GM19351 (cell line): ENCODE results near the gene SNAPC4.
"Not testable (repeated sequence)": the region's sequence is repeated elsewhere in the genome, so short reads cannot be mapped to it uniquely, and the experiment has no call there.

Experiments
- ATAC-seq: cut with Tn5 transposase; IDR thresholded peaks from one replicate; pipeline ENCODE4 v1.9.1; 2021; ENCODE audit warnings: mild to moderate bottlenecking, moderate library complexity; ENCODE audit not compliant: unreplicated experiment

SNAPC4 gene

DNA sequence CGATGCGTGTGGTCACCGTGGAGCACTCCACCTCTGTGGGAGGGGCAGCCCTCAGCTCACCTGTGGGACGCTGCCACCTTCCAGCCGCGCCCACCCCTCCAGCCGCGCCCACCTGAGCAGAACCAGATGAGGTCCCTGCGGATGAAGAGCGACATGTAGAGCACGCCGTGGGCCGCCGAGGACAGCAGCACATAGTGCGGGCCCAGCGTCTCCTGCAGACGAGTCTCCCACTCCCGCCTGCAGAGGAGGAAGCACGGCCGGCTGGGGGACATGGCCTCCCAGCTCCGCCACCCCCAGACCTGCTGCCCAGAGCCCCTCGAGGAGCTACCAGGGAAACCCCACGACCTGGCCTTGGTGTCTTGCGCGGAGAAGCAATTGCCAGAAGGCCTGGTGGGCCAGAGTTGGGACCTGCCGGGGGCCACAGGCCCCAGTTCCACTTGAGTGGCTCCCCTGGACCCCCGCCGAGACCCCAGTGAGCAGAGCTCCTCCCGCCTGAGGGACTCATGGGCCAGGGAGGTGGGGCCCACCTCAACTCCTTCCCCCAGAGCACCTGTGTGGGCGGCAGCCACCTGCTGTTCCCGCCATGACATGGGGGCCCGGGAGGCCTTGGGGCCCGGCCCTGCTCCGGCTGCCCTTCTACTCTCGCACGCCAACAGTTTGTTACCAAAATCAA, 33.2 kb upstream of the SNAPC4 start:
- ATAC-seq = no peak

DNA sequence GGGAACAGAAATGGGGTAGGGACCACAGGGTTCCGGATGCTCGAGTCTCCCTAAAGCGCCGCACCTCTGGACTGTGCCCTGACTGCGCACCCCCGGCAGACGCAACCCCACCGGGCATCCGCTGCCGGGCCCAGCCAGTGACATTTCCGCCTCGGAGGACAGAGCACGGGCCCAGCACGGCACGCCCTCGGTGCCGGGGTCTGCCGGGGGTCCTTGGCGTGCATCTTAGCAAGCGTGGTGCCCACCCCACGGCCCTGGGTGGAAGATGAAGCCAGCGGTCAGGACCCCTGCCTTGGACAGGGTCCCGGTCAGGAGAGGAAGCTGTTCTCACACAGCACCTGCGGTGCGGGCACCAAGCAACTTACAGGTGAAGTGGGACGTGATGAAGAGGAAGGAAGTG, 32.6 kb upstream of the SNAPC4 start:
- ATAC-seq = no peak

DNA sequence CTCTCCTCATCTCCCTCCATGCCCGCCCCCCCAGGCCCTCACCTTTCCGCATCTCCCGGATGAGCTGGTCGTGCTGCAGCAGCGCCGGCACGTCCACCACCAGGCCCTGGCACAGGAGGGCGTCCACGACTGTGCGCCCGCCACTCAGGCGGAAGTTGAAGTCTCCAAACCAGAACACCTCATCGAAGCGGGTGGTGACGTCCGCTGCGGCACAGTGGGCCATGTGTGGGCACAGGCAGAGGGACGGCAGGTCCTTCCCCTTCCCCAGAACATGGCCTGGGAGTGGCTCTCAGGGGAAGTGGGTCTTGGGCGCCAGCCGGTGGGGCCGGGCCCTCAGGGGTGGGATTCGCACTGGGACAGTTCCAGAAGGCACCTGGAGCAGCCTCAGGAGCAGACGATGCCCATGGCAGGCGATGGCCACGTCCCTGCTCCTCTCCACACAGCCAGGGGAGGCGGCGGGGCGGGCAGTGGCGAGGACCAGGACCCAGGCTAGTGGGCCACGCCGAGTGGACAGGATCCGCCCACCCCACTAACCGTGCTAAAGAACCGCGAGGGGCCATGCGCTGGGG, 31.9 kb upstream of the SNAPC4 start:
- no peak for ATAC-seq

DNA sequence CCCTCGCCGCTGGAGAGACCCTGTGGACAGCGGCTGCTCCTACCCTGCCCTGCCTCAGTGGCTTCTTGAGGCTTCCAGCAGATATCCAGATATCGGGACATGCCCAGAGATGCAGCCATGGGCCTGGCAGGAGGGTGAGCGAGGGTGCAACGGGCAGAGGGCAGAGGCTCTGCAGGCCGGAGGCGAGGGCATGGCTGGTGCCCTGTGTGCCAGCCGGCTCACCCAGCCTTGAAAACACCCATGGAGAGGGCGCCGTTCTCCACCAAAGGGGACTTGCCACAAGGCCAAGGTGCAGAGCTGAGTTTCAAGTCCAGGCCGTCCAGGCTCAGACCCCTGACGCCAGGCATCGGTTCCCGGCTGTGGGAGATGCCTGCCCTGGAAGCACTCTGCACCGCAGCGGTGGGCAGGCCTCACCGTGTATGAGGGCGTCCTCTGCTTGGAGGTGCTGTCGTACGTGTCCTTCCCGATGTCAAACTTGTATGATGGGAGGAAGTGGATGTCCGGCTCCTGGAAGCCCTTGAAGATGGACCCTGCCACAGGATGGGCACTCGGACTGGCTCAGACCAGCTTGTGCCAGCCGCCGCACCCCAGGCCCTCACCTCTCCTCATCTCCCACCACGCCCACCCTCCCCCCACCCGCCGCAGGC, 30.7 kb upstream of the SNAPC4 start:
- no peak for ATAC-seq

DNA sequence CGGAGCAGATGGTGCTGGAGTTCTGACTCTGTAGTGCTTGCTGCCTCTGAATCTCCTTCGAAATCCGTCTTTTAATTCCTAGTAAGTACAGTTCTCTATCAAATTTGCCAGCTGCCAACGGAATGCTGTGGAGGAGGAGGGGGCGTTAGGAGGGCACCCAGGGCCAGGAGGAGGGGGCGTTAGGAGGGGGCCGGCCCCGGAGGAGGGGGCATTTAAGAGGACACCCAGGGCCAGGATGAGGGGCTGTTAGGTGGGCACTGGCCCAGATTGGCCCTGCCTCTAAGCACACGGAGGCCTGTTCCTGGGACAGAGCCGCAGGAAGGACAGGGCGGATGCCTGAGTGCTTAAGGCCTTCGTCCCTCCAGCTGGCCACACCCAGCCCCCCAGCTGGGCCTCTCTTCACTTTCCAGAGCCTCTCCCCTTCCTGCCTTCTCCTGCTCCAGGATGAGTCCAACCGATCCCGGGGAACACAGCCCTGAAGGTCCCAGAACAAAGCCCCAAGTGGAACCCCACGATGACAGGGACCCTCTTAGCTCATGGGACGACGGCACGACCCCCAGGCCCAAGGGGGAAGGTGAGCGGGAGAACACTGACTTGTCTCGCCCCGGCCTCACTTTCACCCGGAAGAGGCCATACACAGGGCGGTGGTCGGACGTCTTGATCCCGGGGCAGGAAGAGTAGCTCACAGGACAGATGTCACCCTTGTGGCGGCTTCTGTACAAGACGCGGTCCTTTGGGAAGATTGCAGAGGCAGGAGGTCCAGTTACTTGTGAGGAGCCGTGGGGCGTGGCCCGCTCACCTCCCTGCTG, 29.9 kb upstream of the SNAPC4 start:
- no peak for ATAC-seq

DNA sequence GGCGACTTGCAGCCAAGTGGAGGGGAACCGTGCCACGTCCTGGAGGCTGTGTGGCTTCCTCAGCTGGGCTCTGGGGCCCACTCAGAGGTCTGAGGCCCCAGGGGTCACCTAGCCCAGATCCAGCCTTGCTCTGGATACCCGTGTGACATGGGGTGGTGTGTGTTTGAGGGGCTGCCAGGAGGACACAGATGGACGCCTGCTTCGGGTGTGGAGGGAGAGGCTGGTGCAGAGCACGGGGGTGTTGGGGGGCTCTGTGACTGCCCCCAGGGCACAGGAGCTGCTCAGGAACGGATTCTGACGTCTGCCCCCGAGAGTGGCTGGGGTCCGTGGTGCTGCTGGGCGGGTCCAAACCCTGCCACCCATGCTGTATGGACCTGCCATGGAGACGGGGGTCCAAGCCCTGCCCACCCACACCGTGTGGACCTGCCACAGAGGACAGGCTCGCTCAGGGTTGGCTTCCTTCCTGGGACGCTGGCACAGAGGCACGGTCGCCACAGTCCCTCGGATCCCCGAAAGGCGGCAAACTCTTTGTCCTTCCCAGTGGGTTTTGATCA, 29.2 kb upstream of the SNAPC4 start:
- no peak for ATAC-seq

DNA sequence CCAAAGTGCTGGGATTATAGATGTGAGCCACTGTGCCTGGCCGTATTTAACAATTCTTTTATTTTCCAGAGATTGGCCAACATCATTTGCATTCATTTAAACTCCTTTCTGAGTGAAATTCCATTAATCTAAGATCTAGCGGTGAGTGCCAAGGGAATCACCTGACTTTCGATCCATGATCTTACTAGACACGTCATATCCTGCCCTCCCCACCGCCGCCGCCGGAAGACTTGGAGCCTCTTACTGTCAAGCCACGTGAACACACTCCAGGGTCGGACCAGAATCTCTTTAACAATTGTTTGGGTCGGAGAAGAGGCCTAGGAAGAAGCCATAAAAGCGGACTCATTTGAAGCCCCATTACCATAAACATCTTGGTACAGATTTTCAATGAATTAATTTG, 26.8 kb upstream of the SNAPC4 start:
- ATAC-seq = no peak

DNA sequence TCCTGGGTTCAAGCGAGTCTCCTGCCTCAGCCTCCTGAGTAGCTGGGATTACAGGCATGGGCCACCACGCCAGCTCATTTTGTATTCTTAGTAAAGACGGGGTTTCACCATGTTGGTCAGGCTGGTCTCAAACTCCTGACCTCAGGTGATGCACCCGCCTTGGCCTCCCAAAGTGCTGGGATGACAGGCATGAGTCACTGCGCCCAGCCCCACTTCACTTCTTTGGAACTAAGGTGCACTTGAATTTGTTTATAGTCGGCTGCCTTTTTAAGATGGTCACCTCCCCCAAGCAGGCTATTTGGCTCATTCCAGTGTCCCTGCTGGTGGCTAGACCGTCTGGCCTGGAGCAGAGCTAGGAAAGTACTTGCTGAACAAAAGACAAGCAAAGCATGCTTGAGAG, 25.4 kb upstream of the SNAPC4 start:
- not testable (repeated sequence) for ATAC-seq

DNA sequence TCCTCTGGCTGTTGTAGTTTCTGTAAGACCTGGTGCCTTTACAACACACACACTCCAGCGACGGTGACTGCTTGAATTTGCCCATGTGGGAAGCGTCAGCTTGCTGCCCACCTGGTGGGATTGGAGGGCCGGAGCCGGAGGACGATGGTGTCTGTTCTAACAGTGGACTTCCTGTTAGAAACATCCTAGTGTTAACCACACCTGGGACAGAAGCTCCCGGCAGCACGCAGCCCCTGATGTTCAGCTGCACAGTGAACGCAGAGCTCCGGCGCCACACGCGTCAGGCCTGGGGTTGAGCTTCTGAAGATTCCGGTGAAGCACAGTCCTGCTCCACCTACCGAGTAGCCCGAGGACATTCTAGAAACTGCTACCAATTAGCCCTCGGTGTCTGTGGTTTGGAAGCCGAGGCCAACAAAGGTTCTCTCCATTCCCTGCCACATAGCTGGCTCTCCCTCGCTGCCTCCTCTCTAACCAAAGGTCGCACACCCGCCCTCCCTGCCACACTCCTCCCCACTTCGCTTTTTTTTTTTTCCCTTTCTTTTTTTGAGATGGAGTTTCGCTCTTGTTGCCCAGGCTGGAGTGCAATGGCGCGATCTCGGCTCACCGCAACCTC, 24.9 kb upstream of the SNAPC4 start:
- no peak for ATAC-seq

DNA sequence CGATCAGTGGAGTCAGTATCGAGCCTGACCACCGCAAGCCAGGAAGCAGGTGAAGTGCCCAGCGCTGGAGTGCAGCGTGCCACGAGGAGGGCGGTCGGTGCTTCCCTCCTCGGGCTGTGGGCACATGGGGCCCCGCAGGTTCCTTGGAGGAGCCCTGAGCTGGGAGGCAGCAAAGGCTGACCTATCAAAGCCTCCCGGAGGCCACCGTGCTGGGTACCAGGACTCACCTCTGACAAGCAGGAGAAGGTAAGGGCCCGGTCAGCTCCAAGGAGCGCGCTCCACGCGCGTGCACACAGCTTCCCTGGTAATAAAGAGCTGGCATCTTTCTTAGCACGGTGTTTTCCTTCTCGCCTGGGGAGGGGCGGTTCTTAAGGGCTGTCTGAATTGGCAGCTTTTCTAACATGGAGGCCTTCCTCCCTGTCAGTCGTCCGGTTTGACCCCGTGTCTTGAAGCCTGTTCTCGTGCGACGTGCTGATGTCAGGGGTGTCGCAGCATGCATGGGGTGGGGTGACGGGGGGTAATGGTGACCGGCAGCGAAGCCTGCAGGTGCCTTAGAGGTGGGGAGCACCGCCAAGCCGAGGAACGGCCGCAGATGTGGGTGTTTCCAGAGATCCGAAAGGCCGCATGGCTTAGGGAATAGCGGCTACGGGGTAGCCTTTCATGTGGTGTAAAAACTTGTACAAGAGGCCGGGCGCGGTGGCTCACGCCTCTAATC, 23.6 kb upstream of the SNAPC4 start:
- no peak for ATAC-seq

DNA sequence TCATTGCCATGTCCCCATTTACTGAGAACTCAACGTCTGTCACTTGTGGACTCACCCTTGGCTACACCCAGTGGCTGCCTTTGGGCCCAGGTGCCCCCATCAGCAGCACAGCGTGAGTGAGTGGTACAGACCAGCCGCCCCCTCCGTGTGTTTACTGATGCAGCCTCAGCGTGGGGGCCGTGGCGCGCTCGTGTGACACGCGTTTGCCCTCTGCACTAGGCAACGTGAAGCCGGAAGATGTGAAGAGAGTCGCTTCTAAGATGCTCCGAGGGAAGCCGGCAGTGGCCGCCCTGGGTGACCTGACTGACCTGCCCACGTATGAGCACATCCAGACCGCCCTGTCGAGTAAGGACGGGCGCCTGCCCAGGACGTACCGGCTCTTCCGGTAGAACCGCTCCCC, 22.9 kb upstream of the SNAPC4 start:
- ATAC-seq = no peak

DNA sequence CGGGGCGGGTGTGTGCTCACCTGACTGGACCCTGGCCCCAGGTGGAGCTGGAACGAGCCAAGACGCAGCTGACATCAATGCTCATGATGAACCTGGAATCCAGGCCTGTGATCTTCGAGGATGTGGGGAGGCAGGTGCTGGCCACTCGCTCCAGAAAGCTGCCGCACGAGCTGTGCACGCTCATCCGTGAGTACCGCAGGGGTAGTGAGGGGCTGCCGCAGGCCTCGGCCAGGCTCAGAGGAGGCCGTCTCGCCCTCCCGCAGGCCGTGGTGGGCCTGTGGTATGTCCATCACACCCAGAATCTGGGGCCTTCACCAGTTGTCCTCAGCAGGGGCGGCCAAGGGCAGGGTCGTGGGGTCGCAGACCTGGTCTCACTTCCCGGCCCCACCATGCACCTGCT, 21.8 kb upstream of the SNAPC4 start:
- no peak for ATAC-seq

DNA sequence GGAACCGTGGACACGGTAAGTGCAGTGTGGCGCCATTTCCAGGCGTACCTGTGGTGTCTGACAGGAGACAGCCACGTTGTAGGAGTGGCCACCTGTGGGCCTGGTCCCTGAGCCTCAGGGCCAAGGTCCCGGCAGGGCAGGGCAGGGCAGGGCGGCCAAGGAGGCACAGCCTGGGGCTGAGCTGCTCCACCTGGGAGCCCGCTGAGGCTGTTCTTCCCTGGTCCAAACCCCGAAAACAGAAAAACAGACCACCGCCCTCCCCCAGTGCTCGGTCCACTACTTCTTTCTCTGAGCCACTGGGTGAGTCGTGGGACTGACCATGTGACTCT, 19.1 kb upstream of the SNAPC4 start:
- no peak for ATAC-seq

DNA sequence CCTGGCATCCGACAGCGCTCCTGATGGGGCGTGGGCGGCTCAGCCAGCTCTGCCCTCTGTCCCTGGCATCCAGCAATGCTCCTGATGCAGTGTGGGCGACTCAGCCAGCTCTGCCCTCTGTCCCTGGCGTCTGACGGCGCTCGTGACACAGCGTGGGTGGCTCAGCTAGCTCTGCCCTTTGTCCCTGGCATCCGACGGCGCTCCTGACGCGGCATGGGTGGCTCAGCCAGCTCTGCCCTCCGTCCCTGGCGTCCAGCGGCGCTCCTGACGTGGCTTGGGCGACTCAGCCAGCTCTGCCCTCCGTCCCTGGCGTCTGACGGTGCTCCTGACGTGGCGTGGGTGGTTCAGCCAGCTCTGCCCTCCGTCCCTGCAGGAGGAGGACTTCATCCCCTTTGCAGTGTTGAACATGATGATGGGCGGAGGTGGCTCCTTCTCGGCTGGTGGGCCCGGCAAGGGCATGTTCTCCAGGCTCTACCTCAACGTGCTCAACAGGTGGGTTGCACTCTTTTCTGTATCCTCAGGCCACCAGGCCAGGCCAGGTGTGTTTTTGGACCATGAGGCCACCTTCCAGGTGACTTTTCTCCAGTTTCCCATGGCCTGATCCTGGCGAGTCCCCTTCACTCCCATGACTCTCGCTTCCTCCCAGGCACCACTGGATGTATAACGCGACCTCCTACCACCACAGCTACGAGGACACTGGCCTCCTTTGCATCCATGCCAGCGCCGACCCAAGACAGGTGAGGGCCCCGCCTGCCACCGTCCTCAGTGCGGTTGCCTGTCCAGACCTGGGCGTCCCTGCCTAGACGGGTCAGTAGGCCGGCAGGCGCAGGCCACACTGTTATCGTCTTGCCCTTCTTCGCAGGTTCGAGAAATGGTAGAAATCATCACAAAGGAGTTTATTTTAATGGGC, 18.5 kb upstream of the SNAPC4 start:
- no peak for ATAC-seq

DNA sequence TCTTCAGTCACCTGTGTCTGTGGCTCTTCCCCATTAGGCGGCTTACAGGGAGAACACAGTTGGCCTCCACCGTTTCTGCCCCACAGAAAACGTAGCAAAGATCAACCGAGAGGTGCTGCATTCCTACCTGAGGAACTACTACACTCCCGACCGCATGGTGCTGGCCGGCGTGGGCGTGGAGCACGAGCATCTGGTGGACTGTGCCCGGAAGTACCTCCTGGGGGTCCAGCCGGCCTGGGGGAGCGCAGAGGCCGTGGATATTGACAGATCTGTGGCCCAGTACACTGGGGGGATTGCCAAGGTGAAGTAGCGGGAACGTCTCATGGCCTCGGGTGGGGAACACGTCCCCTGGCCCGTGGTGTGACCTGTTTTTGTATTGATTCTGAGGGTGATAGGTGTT, 16.9 kb upstream of the SNAPC4 start:
- ATAC-seq = no peak

DNA sequence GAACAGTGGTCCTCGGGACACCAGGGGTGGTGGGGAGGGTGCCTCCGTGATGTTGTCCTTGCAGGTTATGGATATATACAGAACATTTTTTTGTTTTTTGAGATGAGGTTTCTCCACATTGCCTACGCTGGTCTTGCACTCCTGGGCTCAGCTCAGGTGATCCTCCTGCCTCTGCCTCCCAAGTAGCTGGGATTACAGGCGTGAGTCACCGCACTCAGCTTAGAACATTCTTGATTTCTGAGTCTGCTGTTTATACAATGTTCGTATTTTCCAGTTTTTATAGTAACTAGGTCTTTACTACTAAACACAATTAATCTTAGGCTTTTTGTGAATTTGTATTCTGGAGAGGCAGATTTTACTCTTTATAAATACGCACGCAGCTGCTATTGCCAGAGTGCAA, 16.5 kb upstream of the SNAPC4 start:
- no peak for ATAC-seq

DNA sequence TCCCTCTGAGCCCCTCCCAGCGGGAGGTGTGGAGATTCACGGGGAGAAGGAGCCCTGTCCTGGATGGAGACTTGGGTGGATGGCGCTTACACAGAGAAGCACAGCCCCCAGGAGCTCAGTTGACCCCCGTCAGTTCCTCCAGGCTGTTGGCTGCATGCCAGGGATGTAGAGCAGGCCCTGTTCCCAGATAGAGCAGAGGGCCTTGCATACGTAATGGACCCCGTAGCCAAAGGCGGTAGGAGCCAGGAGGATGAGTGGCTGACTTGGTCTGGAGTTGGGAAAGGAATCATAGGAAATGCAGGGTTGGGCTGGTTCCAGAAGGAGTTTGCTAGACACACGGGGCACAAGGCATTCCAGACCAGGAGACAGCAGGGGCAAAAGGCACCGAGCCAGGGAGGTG, 13.0 kb upstream of the SNAPC4 start:
- ATAC-seq = no peak

DNA sequence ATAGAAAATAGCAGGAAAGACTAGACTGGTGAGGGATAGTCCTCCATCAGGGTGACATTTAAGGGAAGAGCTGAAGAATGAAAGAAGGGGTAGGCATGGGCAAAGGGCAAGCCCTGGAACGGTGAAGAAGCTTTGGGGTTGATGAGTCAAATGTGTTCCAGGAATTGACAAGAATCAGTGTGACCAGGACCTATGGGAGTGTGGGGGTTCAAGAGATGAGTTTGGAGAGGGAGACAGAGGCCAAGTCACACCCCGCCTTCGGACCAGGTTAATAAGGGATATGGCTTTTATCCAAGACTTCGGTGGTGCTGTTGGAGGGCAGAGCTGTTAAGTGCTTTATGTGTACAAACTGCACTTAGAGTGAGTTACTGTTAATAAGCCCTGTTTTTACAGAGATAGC, 11.4 kb upstream of the SNAPC4 start:
- ATAC-seq = no peak

DNA sequence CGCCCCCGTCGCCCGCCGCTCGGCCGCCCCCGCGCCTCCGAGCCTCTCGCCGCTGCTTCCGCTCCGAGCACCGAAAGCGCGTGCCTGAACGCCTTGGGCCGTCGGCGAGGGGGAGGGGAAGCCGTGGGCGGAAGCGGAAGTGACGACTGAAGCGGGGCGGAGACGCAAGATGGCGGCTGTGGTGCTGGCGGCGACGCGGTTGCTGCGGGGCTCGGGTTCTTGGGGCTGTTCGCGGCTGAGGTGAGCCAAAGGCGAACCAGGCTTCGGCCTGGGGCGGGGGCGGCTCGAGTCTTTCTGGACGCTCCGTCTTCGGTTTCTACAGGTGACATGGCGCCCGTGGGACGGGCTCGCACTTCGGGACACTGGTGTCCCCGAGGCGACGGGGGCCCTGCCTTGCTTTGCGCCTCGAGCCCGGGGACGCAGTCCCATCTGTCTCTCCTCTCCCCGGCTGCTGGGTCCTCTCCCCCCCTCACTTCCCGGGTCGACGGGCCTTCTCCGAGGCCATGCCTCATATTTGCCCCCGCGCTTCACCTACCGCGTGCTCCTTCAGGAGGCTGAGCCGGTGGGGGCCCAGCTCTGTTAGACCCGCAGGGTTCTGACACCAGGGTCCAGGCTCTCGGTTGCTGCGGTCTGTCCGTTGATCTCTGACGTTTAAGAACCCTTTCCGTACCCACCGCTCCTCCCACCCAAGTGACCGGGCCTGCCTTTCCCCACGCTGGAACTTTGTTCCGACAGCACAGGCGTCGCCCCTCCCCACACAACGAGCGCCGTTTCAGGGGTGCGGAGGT, 10.7 kb upstream of the SNAPC4 start, which contains the start of the genes ENTR1 and PMPCA:
ENTR1 (minus strand) TSS at position 115 of the 788 bp plus-strand sequence. CDS start 217 bp downstream, outside the sequence.
PMPCA (plus strand) TSS at position 159 of the 788 bp plus-strand sequence; CDS start at position 170, 11 bp downstream.
- peak; percentile 82 for ATAC-seq
